NCI-H2227 (cell line): ENCODE measurements around the gene AGPAT3.

ENCODE experiments used
- DNase-seq: peaks from one replicate; lab custom pipeline; 2025; ENCODE audit not compliant: unreplicated experiment; lab: John Stamatoyannopoulos, UW

AGPAT3 gene

GRCh38 chr21:43951911-43952703, 87.1 kb downstream of the AGPAT3 start:
- no peak for DNase-seq

- no peak for DNase-seq
Observed at GRCh38 chr21:43953021-43953420, 88.0 kb downstream of the AGPAT3 start.

GRCh38 chr21:43954042-43954441, 89.0 kb downstream of the AGPAT3 start:
- DNase-seq = no peak

- DNase-seq = no peak
Observed at GRCh38 chr21:43954896-43955295, 89.9 kb downstream of the AGPAT3 start.

- DNase-seq = no peak
Observed at GRCh38 chr21:43956019-43956669, 91.1 kb downstream of the AGPAT3 start.

GRCh38 chr21:43956670-43957035, 91.6 kb downstream of the AGPAT3 start:
- DNase-seq = no peak

GRCh38 chr21:43957128-43957571, 92.1 kb downstream of the AGPAT3 start:
- DNase-seq = no peak

- no peak for DNase-seq
Observed at GRCh38 chr21:43957611-43958362, 92.8 kb downstream of the AGPAT3 start.

- no peak for DNase-seq
Observed at GRCh38 chr21:43958364-43959158, 93.5 kb downstream of the AGPAT3 start.

- no peak for DNase-seq
Observed at GRCh38 chr21:43959231-43960116, 94.5 kb downstream of the AGPAT3 start.

- DNase-seq = no peak
Observed at GRCh38 chr21:43961382-43961909, 96.4 kb downstream of the AGPAT3 start.

GRCh38 chr21:43965911-43966585, 101.0 kb downstream of the AGPAT3 start:
- no peak for DNase-seq

- no peak for DNase-seq
Observed at GRCh38 chr21:43966946-43967512, 102.0 kb downstream of the AGPAT3 start.

GRCh38 chr21:43967981-43968380, 103.0 kb downstream of the AGPAT3 start:
- DNase-seq = no peak

- no peak for DNase-seq
Observed at GRCh38 chr21:43968410-43969114, 103.5 kb downstream of the AGPAT3 start.

- no peak for DNase-seq
Observed at GRCh38 chr21:43969115-43969444, 104.1 kb downstream of the AGPAT3 start.

GRCh38 chr21:43970551-43970950, 105.5 kb downstream of the AGPAT3 start:
- DNase-seq = no peak

GRCh38 chr21:43971201-43971991, 106.4 kb downstream of the AGPAT3 start:
- no peak for DNase-seq
